Urothelium cell line (cell line): ENCODE results near the gene SYNE3.

Experiments
- DNase-seq: peaks from one replicate; pipeline ENCODE4 v3.0.0; 2011; ENCODE audit warnings: low spot score, mixed read lengths
- FAIRE-seq: peaks from 2 replicates; lab custom pipeline; 2011; peaks lifted over from hg19 to GRCh38; lab: Jason Lieb, UNC

SYNE3 gene

GRCh38 chr14:95541932-95542930, 25.8 kb upstream of the SYNE3 start:
- FAIRE-seq (no peak), DNase-seq (no peak)

GRCh38 chr14:95541346-95541745, 24.9 kb upstream of the SYNE3 start:
- DNase-seq (no peak), FAIRE-seq (no peak)

GRCh38 chr14:95540236-95540855, 23.9 kb upstream of the SYNE3 start:
- DNase-seq, result no peak
- FAIRE-seq, result no peak

- FAIRE-seq (no peak), DNase-seq (no peak)
These were observed 22.5 kb upstream of the SYNE3 start for GRCh38 chr14:95538801-95539509.

GRCh38 chr14:95537298-95538089, 21.0 kb upstream of the SYNE3 start:
- DNase-seq (no peak), FAIRE-seq (no peak)

GRCh38 chr14:95536671-95537070, 20.2 kb upstream of the SYNE3 start:
- DNase-seq (no peak), FAIRE-seq (no peak)

GRCh38 chr14:95536036-95536593, 19.7 kb upstream of the SYNE3 start:
- FAIRE-seq, result no peak
- no peak for DNase-seq

GRCh38 chr14:95535226-95536021, 19.0 kb upstream of the SYNE3 start:
- no peak for DNase-seq

GRCh38 chr14:95534299-95535225, 18.1 kb upstream of the SYNE3 start, which contains the start of gene GLRX5:
Gene GLRX5, plus strand, starts transcription at chr14:95535050. Its CDS starts 40 bp downstream, at chr14:95535090.
- FAIRE-seq (peak; percentile 44), DNase-seq (peak; percentile 93)

More at GRCh38 chr14:95535226-95536021, 19.0 kb upstream of the SYNE3 start:
- FAIRE-seq, result no peak

GRCh38 chr14:95533822-95534221, 17.4 kb upstream of the SYNE3 start:
- FAIRE-seq (no peak), DNase-seq (no peak)

GRCh38 chr14:95533391-95533821, 17.0 kb upstream of the SYNE3 start:
- DNase-seq (no peak), FAIRE-seq (no peak)

GRCh38 chr14:95531969-95532368, 15.5 kb upstream of the SYNE3 start:
- no peak for FAIRE-seq
- no peak for DNase-seq

GRCh38 chr14:95531473-95531872, 15.0 kb upstream of the SYNE3 start:
- FAIRE-seq (no peak), DNase-seq (no peak)

- DNase-seq, result no peak
- no peak for FAIRE-seq
These were observed 14.2 kb upstream of the SYNE3 start for GRCh38 chr14:95530473-95531276.

GRCh38 chr14:95529216-95529615, 12.8 kb upstream of the SYNE3 start:
- FAIRE-seq (no peak), DNase-seq (no peak)

- FAIRE-seq (no peak), DNase-seq (no peak)
These were observed 11.0 kb upstream of the SYNE3 start for GRCh38 chr14:95527387-95528002.
